HG03280 (cell line): ENCODE results near the gene DSCAM.

ENCODE experiments used
- ATAC-seq: cut with Tn5 transposase; IDR thresholded peaks from one replicate; pipeline ENCODE4 v1.9.1; 2021; ENCODE audit warnings: mild to moderate bottlenecking, moderate library complexity; ENCODE audit not compliant: unreplicated experiment

DSCAM gene

DNA sequence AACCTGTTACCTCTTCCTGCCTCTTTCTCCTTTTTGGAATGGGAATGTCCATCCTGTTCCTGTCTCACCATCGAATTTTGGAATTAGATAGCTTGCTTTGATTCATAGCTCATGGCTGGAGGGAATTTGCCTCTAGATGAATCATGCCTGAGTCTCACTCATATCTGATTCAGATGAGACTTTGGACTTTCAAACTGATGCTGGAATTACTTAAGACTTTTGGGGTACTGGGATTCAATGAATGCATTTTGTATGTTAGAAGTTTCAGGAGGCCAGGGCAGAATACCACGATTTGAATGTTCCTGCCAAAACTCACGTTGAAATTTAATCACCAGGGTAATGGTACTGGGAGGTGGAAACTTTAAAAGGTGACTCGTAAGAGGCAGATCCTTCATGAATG lies 132.4 kb downstream of the DSCAM start:
- no peak for ATAC-seq

DNA sequence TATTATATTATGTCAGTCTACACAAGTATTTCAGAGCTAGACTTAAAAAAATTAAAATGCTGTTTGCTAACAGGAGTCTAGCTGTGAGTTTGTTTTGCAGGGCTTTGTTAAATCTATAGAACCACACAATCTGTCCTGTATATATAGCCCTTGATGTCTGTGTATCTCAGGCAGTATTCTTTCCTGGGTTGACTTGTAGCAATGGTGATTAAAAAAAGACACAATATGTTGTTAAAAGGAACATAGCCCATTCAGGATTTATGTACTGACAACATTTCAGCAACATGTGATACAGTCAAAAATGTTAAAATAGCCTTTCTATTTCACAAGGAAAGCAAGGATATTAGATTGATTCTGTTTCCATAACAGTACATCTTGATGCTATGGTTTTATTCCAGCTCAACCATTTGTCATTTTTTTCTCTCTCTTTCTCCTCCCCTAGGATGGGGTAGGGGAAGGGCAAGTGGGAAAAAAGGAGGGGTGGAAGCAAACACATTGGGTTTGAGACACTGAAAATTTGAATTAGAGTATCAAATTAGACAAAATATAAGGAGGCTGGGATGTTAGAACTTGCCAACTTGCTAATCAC lies 139.2 kb downstream of the DSCAM start:
- no peak for ATAC-seq

DNA sequence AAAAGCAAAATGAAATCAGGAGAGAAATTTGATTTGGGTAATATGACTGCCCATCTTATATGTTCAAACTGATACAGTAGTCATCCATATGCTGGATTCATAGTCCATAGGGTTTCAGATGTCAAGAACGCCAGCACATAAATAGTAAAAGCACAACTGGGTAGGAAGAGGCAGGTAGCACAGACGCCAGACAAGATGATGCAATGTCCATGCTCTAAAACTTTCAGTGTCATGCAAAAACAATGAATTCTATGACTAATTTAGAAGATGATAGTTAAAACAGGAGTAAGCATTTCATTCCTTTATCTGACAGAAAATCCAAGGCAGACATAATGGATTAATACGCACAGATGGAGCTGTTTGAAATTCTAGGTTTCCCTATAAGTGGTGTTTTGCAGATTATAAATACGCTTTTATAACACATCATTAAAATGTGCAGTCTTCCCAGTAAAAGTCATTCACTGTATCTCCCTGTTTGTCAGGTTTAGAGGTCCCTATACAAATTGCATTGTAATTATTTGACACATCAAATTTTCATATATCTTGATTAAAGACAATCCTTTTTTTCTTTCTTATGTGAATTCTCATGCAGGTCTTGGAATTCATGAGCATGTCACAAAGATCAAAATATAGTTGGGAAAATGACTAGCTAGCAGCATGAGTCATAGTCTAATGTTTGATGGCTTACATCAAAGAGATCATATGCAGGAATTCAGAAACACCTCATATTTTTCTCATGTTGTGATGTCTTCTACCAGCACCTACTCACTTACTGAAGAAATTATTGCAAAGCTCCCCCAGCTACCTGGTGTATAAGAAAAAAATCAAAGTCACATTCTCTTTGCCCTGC lies 139.9 kb downstream of the DSCAM start:
- no peak for ATAC-seq

DNA sequence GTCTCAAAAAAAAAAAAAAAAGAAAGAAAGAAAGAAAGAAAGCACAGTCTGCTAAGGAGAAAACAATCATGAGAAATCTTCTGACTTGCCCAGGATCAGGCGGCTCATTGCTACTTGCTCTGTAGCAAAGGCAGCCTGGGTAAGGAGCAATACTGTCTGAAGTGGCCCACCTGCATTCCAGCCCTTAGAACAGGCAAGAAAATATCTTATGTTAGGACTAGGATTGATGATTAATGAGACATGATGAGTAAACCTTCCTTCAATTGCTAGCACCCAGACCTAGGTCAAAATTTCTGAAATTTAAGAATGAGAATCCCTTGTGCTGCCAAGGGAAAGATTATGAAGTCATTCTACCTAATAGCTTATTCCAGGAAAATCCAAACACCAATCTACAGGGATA lies 140.8 kb downstream of the DSCAM start:
- ATAC-seq: no peak

DNA sequence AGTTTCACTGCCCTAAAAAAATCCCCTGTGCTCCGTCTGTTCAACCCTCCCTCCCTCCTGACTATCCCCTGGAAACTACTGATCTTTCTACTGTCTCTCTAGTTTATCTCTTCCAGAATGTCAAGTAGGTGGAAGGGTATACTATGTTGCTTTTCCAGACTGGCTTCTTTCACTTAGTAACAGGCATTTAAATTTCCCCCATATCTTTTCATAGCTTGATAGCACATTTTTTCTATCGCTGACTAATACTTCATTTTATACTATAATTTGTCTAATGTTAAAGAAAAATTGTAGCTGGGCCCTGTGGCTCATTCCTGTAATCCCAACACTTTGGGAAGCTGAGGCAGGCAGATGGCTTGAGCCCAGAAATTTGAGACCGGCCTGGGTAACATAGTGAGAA lies 142.8 kb downstream of the DSCAM start:
- ATAC-seq: no peak

DNA sequence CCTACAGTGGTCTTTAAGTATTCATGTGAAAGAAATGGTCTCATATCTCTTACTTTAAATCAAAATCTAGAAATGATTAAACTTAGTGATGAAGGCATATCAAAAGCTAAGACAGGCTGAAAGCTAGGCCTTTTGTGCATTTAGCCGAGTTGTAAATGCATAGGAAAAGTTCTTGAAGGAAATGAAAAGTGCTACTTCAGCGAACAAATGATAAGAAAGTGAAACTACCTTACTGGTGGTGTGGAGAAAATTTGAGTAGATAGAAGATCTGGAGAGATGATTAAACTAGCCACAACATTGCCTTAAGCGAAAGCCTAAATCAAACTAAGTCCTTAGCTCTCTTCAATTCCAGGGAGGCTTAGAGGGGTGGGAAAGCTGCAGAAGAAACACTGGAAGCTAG lies 147.6 kb downstream of the DSCAM start:
- ATAC-seq: no peak

DNA sequence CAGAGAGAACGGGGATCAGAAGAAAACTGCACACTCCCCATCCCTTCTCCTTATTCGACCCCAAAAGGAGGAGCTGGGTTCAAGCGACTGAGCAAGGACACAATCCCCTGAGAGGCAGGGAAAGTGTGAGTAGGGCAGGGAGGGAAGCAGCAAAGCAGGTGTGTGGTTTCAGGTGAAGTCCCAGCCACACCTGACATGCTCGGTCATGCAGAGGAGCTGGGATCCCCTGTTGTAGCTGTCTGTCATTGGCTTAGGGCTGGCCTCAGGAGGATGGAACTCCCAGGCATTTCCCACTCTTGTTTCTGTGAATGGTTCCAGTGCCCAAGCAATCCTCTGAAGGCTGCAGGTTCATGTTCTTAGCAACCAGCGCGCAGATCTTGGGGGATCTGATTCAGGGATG lies 150.7 kb downstream of the DSCAM start:
- ATAC-seq: no peak

DNA sequence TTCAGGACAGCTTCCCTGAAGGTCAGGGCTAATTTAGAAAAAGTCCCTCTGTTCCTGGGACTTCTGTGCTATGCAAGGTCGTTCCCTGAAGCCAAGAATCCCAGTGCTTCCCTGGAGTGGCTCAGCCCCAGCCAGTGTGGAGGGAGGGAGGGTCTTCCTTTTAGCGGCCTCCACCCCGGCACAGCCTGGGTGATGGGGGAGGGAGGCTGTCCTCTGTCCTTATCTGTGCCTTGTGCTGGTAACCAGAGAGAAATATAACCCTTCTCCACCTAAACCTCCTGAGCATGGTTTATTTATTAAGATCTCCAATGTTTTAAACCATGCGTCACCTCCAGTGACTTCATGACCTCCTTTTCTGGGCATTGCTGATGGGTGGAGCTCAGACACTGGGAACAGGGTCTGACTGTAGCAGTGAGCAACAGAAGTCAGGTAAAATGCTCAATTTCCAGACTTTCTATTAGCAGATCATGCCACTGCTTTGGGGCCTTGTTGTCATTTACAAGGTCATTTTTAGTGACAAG lies 157.1 kb downstream of the DSCAM start:
- no peak for ATAC-seq

DNA sequence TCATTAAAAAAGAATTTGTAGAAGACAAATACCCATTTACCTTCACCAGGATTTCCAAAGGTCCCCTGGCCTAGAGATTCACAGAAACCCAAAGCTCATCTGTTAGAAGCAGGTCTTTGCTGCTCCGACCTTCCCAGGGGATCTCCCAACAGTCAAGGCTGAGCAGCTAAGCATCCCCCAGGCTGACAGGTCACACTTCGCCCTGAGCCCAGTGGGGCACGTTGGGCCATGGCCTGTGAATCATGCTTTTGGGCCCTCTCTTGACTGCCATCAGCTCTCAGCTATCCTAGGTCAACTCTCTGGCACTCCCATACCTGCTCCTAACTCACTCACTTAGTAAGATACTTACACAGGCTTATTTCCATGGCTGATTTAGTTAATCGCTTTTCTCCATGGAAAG lies 157.7 kb downstream of the DSCAM start:
- no peak for ATAC-seq

DNA sequence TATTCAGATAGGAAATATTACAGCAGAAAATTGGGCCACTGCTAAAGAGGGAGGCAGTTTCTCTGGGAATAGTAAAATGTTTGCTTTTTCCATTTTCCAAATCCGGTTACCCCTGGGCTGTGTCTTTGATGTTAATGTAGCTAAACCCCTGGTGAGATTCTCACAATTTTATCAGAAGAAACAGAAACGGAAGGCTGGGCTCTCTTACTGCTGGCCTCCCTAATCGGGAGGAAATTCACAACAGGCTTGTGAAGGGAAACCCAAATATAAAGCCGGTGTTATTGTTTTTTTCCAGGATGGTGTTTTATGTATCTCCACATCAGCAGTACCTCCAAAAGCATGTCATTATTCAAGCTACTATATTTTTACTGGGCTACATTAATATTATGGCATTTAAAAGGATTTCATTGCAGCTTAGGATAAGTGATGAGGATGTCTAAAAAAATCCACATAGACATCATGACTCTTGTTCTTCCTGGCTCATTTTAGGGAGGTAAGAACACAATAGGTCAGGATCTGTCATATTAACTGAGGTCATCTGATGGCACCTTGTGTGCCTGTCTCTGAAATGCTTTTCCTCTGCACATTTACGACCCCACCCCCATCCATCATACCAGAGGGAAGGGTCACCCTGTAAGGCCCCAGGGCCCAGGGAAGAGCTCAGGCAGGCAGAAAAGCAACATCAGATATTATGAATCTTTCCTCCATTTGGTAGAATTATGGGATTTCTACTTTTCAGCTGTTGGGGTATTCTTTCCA lies 158.7 kb downstream of the DSCAM start:
- ATAC-seq: no peak

DNA sequence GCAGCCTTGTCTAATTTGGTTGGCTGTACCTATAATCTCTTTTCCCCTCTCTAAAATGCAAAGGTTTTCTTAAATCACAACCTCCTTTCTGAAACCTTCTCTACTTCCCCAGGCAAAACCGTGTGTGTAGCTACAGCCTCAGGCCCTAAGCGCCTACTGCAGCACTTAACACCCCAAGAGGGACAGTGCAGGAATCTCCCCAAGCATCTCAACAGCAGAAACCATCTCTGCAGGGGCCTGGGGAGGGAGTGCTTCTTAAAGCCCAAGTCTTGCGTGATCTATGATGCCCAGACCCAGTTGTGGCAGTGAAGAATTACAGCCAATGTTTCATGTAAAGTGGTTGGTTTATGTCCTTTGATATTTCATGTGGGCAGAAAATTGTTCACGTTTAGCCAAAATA lies 159.3 kb downstream of the DSCAM start:
- no peak for ATAC-seq

DNA sequence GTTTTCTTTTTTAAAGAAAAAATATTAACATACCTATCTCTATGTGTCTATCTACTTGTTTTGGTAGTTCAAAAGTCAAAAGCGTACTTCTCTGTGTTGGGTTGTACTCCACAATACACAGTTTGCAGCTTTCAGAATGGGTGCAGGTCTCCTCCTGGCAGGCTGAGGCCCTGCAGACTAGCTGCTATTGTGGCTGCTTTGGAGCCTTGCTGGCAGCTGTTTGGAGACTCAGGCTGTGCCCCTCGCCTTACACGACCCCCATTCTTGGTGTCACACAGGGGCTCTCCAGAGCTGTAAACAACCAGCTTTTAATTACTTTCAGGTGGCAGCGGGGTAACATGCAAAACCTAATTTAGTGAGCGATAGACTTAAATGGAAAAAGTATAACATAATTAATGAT lies 160.4 kb downstream of the DSCAM start:
- no peak for ATAC-seq

DNA sequence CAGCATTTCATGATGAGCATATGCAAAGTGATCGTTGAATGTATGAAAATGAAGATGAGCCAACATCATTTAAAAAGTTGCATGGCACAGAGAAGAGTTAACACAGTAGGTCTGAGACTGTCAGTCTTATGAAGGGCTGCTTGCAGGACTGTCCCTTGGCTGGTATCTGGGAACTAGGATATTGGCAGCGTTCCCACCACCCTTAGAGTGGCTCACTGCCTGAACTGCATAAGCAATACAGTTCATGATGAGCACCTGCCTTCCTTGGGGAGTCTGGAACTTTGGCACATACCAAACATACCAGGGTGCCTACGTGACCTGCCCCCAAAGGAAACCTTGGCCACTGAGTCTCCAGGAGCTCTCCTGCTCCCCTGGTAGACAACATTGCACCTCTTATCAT lies 161.8 kb downstream of the DSCAM start:
- no peak for ATAC-seq

DNA sequence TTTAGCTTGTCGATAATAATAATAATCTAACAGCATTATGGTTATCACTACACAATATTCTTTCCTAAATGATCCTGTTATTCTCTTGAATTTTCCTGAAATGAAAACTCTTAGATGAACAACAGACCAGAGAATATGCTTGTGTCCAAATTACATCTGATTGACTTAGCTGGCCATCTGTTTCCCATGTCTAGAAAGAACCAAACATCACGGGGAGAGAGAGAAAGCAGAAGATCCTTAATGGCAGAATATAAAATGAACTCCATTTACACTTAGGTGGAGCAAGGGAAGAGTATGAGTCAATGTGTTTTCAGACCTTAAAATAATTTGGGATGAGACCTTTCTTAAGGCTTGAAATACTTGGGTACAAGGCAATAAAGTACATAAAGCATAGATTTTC lies 162.2 kb downstream of the DSCAM start:
- no peak for ATAC-seq

DNA sequence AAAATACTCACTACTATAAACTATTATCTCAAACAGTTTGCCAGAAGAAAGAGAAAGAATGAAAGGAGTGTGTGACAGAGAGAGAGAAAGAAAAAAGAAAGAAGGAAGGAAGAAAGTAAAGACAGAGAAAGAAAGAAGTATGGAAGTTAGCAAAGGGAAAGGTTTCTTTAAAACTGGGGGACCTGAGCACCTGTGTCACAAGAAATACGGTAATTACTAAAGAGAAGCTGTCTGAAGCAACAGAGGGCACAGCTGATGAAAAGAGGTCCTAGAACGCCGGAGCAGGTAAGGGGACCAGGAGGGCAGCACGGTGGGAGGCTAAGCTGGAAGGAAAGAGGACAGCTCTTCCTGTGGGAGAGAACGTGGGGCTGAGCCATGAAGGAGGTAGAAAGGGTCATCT lies 163.6 kb downstream of the DSCAM start:
- ATAC-seq: no peak

DNA sequence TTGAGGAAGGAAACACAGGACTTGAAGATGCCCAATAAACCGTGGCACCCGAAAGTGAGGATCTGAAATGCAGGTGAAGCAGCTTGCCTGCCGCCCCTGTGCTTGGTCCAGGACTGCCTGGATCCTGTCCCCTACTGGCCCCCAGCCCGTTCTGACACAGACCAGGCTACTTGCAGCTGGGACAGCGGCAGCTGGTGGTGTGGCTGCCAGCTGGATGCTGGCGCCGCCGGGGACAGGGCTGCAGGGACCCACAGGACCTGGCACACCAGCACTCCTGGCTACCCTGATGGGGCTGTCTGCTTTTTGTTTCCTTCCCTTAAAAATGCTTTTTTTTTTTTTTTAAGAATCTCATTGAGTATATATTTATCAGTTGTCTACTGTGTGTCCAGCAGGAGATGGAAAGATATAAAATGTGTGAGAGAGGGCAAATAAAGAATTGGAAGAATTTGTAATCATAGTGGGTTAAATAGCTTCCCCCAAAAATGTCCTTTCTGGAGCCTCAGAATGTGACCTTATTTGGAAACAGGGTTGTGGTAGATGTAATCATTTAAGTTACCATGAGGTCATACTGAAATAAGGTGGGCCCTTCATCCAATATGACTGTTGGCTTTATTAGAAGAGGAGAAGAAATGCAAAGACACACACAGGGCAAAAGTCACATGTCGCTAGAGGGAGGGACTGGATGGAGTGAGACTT lies 165.6 kb downstream of the DSCAM start:
- ATAC-seq: no peak

DNA sequence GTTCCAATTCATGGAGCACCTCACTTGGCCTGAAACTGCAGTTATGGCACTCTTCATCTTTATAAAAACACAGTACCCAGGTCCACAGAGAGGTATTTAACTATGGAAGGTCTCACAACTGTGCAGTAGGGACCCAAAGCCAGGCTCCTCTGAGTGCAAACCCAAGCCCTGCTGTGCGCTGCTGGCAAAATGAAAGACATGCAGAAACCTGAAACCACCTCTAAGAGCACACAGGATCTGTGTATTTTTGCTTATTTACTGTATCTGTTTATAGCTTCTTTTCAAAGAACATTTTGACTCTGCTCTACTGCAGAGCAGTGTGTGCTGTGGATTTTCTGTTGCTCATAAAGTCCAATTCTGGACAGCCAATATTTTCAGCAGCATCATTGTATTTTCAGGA lies 166.6 kb downstream of the DSCAM start:
- no peak for ATAC-seq

DNA sequence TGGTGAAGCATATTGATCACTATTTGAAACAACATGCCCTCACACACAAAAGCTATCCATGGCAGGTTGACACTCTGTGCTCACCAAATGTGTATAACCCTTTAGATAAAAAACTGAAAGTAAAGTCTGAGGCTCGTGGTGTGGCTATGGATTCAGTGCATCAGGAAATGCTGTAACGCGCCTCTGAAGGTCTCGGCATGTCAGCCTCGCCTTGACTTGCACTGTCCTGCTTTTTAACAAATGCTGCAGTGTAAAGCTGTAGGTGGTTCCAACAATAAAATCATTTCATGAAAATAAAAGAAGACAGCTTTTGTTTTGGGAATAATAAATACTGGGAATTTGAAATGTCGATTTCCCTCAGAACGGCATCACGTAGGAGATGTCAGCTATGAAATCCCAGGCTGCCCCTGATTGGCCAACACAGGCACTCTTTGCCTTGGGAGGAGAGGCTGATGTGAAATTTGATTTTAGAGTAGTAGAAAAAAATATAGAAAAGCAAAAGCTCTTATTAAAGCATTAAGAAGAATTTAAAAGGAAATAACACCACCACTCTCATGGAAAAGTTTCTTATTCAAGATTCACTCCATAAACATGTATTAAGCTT lies 168.2 kb downstream of the DSCAM start:
- no peak for ATAC-seq

DNA sequence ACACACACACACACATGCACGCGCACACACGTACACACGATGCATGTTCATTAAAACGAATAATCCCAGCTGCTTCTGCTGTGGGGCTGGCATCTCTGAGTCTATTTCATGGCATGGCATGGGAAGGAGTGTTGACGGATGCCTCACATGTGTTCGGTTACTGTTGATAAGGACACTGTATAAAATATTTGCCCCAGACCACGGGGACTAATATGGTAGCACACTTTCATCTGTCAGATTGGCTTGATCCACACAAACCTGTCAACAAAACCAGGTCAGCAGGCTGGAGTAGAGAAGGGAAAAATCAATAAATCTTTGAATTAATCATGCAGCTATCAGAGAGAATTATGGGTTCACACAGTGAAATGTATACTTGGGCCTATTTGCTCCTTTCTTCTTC lies 171.9 kb downstream of the DSCAM start:
- no peak for ATAC-seq

DNA sequence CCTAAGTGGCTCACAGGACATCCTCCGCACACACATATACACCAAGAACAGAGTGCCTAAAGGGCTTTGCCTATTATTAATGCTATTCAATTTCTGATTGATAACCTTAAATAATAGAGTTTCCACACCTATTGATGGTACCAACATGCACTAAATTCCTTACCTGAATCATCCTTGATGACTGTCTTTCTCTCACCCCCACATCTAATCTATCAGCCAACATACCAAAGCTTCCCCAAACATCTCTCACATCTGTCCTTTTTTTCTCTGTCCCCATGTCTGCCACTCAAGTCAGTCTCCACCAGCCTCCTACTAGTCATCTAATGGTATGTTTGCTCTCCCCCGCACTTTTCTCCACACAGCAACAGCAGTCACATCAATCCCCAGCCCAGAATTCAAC lies 174.4 kb downstream of the DSCAM start:
- no peak for ATAC-seq

DNA sequence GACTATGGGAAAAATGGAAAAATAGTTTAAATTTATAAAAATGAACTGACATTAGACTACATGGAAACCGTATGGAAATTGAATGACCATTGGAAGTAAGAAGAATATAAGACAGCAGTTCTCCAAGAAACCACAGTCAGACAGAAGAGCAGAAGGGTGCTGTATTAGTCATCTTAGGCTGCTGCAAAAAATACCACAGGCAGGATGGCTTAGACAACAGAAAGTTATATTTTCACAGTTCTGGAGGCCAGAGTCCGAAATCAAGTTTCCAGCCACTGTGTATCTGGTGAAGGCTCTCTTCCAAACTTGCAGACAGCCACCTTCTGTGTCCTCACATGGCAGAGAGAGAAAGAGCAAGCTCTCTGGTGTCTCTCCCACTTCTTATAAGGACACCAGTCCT lies 175.2 kb downstream of the DSCAM start:
- ATAC-seq: no peak
